HEK293 (cell line): Measurements from ENCODE around the gene CIRBP.

Source experiments
- CTCF ChIA-PET: fragments of 350-600 bp; formaldehyde crosslinking; extraction: SDS; loops from one replicate; lab custom pipeline; 2021; ENCODE audit warnings: antibody characterized with exemption; lab: Yijun Ruan, JAX
- POLR2A ChIA-PET: fragments of 300-600 bp; formaldehyde crosslinking; extraction: SDS; loops from one replicate; lab custom pipeline; 2020; ENCODE audit warnings: antibody characterized with exemption, inconsistent platforms; lab: Yijun Ruan, JAX
- H3K27ac ChIP-seq: fragments of 200-500 bp; sonication (Bioruptor generic); 2 replicates; pipeline ENCODE4 v1.5.1; 2014; ENCODE audit warnings: low read depth, low read length, control low read depth, inconsistent platforms; ENCODE audit errors: extremely low read depth
- H3K36me3 ChIP-seq, 2 experiments: fragments of 200-500 bp in 1 of 2; sonication (Bioruptor generic) in 1 of 2; 1 replicate in 1 of 2; 2 replicates in 1 of 2; pipeline ENCODE4 v1.5.1; 2014 to 2017; ENCODE audit warnings: inconsistent platforms in 2 of 2, low read length in 2 of 2; ENCODE audit not compliant: control insufficient read depth in 2 of 2, insufficient read depth in 1 of 2
- H3K4me1 ChIP-seq: fragments of 200-500 bp; sonication (Bioruptor generic); 2 replicates; pipeline ENCODE4 v1.5.1; 2014; ENCODE audit warnings: mild to moderate bottlenecking, low read length, inconsistent platforms; ENCODE audit not compliant: control insufficient read depth, insufficient read depth
- H3K4me3 ChIP-seq: 2 replicates; pipeline ENCODE4 v1.5.1; 2011; ENCODE audit warnings: low read depth, mild to moderate bottlenecking, control low read depth, low read length, moderate library complexity
- H3K9me3 ChIP-seq: fragments of 200-500 bp; sonication (Bioruptor generic); 2 replicates; pipeline ENCODE4 v1.5.1; 2014; ENCODE audit warnings: low read depth, low read length, inconsistent platforms; ENCODE audit not compliant: control insufficient read depth, insufficient read depth
- BCL11A ChIP-seq: fragments of 450-650 bp; formaldehyde crosslinking; IDR thresholded peaks from 2 replicates; pipeline ENCODE4 v1.5.1; 2016; ENCODE audit warnings: low read depth, missing biosample characterization, missing genetic modification characterization
- BCL11B ChIP-seq: fragments of 450-650 bp; formaldehyde crosslinking; IDR thresholded peaks from 2 replicates; pipeline ENCODE4 v1.5.1; 2016; ENCODE audit warnings: low read depth, missing biosample characterization, missing genetic modification characterization
- GLIS1 ChIP-seq: fragments of 450-650 bp; formaldehyde crosslinking; IDR thresholded peaks from 2 replicates; pipeline ENCODE4 v1.5.1; 2016; ENCODE audit warnings: missing biosample characterization, missing genetic modification characterization
- HOXC10 ChIP-seq: sonication (generic); formaldehyde crosslinking; IDR thresholded peaks from 2 replicates; pipeline ENCODE4 v1.8.1; 2023; ENCODE audit warnings: mild to moderate bottlenecking, missing genetic modification reagents
- IKZF3 ChIP-seq: fragments of 450-650 bp; IDR thresholded peaks from 2 replicates; pipeline ENCODE4 v1.5.0; 2018; ENCODE audit warnings: missing biosample characterization, mild to moderate bottlenecking, missing genetic modification characterization, moderate library complexity
- KLF16 ChIP-seq: fragments of 450-650 bp; formaldehyde crosslinking; IDR thresholded peaks from 2 replicates; pipeline ENCODE4 v1.5.1; 2017; ENCODE audit warnings: missing biosample characterization, missing genetic modification characterization
- SP2 ChIP-seq: fragments of 450-650 bp; formaldehyde crosslinking; IDR thresholded peaks from 2 replicates; pipeline ENCODE4 v1.5.1; 2016; ENCODE audit warnings: missing biosample characterization, missing genetic modification characterization
- ZBTB1 ChIP-seq: fragments of 450-650 bp; formaldehyde crosslinking; IDR thresholded peaks from 2 replicates; pipeline ENCODE4 v1.5.1; 2016; ENCODE audit warnings: missing biosample characterization, missing genetic modification characterization
- ZBTB8A ChIP-seq: fragments of 450-650 bp; formaldehyde crosslinking; IDR thresholded peaks from 2 replicates; pipeline ENCODE4 v1.5.1; 2016; ENCODE audit warnings: missing biosample characterization, missing genetic modification characterization
- ZEB2 ChIP-seq: fragments of 450-650 bp; formaldehyde crosslinking; IDR thresholded peaks from 2 replicates; pipeline ENCODE4 v1.5.1; 2016; ENCODE audit warnings: missing biosample characterization, missing genetic modification characterization
- ZNF174 ChIP-seq: fragments of 450-650 bp; formaldehyde crosslinking; IDR thresholded peaks from 2 replicates; pipeline ENCODE4 v1.5.0; 2017; ENCODE audit warnings: missing biosample characterization, mild to moderate bottlenecking, missing genetic modification characterization
- ZNF19 ChIP-seq: fragments of 450-650 bp; formaldehyde crosslinking; IDR thresholded peaks from 2 replicates; pipeline ENCODE4; 2016; ENCODE audit warnings: missing biosample characterization, missing genetic modification characterization, low read depth
- ZNF292 ChIP-seq: fragments of 450-650 bp; formaldehyde crosslinking; IDR thresholded peaks from 2 replicates; pipeline ENCODE4 v1.5.1; 2016; ENCODE audit warnings: low read depth, missing biosample characterization, missing genetic modification characterization, borderline replicate concordance
- ZNF335 ChIP-seq: fragments of 450-650 bp; formaldehyde crosslinking; conservative IDR thresholded peaks from 2 replicates; pipeline ENCODE4 v1.5.1; 2016; ENCODE audit warnings: missing biosample characterization, missing genetic modification characterization
- ZNF341 ChIP-seq: fragments of 450-650 bp; formaldehyde crosslinking; IDR thresholded peaks from 2 replicates; pipeline ENCODE4; 2016; ENCODE audit warnings: low read depth, missing biosample characterization, missing genetic modification characterization
- ZNF423 ChIP-seq: fragments of 450-650 bp; formaldehyde crosslinking; IDR thresholded peaks from 2 replicates; pipeline ENCODE4 v1.5.1; 2016; ENCODE audit warnings: missing biosample characterization, missing genetic modification characterization
- ZNF600 ChIP-seq: fragments of 450-650 bp; formaldehyde crosslinking; IDR thresholded peaks from 2 replicates; pipeline ENCODE4 v1.5.1; 2016; ENCODE audit warnings: missing biosample characterization, missing genetic modification characterization
- ZNF792 ChIP-seq: fragments of 450-650 bp; formaldehyde crosslinking; IDR thresholded peaks from 2 replicates; pipeline ENCODE4 v1.5.1; 2016; ENCODE audit warnings: missing biosample characterization, missing genetic modification characterization
- TF ChIP-seq, protein P1 (sequence below): fragments of 450-650 bp; formaldehyde crosslinking; IDR thresholded peaks from 2 replicates; pipeline ENCODE4 v1.5.1; 2016; ENCODE audit warnings: missing biosample characterization, missing genetic modification characterization
- TF ChIP-seq, protein P2 (sequence below): fragments of 450-650 bp; formaldehyde crosslinking; IDR thresholded peaks from 2 replicates; pipeline ENCODE4 v1.5.1; 2016; ENCODE audit warnings: missing biosample characterization, missing genetic modification characterization
- TF ChIP-seq, protein P3 (sequence below): fragments of 450-650 bp; formaldehyde crosslinking; IDR thresholded peaks from 2 replicates; pipeline ENCODE4 v1.5.1; 2017; ENCODE audit warnings: missing biosample characterization, missing genetic modification characterization
- TF ChIP-seq, protein P4 (sequence below): fragments of 450-650 bp; formaldehyde crosslinking; IDR thresholded peaks from 2 replicates; pipeline ENCODE4; 2016; ENCODE audit warnings: missing biosample characterization, missing genetic modification characterization
- TF ChIP-seq, protein P5 (sequence below): fragments of 450-650 bp; formaldehyde crosslinking; IDR thresholded peaks from 2 replicates; pipeline ENCODE4 v1.5.1; 2016; ENCODE audit warnings: missing biosample characterization, missing genetic modification characterization

CIRBP gene

DNA sequence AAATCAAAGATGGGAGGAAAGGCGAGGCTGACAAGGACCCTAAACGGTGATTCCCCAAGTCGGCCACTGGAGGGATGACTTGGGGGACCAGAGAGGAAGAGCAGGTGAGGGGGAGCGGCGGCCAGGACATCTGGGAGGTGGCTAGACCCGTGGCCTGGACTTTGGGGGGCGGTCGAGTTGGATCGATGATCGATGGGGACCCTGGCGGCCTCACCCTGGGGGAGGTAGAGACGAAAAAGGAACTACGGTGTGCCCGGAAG is 7.7 kb upstream of the CIRBP start:
- peak overlapping the region; percentile 55 for H3K4me3 ChIP-seq
- POLR2A ChIA-PET = interaction anchor here (0.5 to 10.8 kb wide), 6 partner anchors 5 to 1031 kb away, joined by 3 to 407 read pairs (median 10); partner anchors contain the start of gene CIRBP
- peak overlapping the region; percentile 68; the same call in 1 of the 2 replicates for H3K27ac ChIP-seq
- TF ChIP-seq, protein P1, sequence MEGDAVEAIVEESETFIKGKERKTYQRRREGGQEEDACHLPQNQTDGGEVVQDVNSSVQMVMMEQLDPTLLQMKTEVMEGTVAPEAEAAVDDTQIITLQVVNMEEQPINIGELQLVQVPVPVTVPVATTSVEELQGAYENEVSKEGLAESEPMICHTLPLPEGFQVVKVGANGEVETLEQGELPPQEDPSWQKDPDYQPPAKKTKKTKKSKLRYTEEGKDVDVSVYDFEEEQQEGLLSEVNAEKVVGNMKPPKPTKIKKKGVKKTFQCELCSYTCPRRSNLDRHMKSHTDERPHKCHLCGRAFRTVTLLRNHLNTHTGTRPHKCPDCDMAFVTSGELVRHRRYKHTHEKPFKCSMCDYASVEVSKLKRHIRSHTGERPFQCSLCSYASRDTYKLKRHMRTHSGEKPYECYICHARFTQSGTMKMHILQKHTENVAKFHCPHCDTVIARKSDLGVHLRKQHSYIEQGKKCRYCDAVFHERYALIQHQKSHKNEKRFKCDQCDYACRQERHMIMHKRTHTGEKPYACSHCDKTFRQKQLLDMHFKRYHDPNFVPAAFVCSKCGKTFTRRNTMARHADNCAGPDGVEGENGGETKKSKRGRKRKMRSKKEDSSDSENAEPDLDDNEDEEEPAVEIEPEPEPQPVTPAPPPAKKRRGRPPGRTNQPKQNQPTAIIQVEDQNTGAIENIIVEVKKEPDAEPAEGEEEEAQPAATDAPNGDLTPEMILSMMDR = peak; percentile 34; the same call in 1 of the 2 replicates
- TF ChIP-seq ZEB2 (tag by site-specific recombination) = peak; percentile 58; the same call in 1 of the 2 replicates
- no peak for TF ChIP-seq HOXC10
- peak; percentile 57 for TF ChIP-seq ZNF335 (tag by site-specific recombination)
- peaks cover 10 to 17% of the 10 kb centered on the region in 2 experiments for H3K36me3 ChIP-seq
- CTCF ChIA-PET = interaction anchor here (1.0 to 11.3 kb wide), 2 partner anchors 9 to 17 kb away, joined by 3 to 299 read pairs; no protein-coding TSS in a partner anchor
- H3K4me1 ChIP-seq = peaks cover 28% of the 10 kb centered on the region
- no peaks in the 10 kb centered on the region for H3K9me3 ChIP-seq

DNA sequence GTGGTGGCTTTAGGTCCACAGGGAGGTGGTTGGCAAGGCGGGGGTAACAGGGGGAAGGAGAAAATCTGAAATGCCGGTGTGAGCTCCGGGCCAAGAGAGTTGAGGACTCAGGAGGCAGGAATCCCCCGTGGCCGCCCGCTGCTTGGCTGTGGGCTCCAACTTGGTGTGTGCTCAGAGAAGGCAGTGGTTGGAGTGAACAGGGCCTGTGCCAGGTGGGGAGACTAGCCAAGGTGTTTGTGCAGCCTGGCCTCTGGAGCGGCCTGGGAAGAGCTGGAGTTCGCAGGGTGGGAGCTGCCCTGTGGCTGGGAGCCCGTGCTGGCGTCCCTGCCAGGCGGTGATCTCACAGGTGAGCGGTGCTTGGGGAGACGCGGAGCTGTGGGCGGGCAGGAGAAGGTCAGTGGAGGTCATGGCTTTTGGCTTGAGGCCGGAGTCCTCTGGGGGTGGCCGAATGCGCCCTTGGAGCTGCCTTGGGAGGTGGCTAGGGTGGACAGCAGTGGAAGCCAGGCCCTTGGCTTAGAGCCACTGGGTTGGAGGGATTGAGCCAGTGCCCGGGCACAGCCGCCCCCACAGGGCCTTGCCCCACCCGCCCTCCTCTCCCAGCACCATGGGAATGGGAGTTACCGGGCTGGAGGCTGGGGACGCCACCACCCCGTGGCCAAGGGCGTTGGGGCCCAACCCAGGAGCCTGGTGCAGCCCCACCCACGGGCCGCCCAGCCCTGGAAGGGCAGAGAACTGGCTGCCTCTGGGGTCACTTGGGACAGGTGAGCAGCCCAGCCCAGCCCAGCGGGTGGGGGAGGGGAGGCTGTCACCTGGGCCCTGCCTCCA is 7.1 kb upstream of the CIRBP start:
- Histone ChIP-seq H3K4me3 (peak overlapping the region; percentile 55), H3K27ac (peak overlapping the region; percentile 68; the same call in 1 of the 2 replicates), H3K9me3 (no peaks in the 10 kb centered on the region), H3K4me1 (peaks cover 27% of the 10 kb centered on the region), H3K36me3 (peaks cover 7 to 11% of the 10 kb centered on the region in 2 experiments)
- peak; percentile 10; the same call in 1 of the 2 replicates for TF ChIP-seq SP2 (tag by site-specific recombination)
- TF ChIP-seq ZNF174 (tag by site-specific recombination) = no peak
- no peak for TF ChIP-seq ZNF292 (tag by site-specific recombination)
- 0 out of 2 replicates have a peak, but pooled peaks have one; percentile 57 for TF ChIP-seq IKZF3
- TF ChIP-seq HOXC10 = no peak
- peak; percentile 35; the same call in 1 of the 2 replicates for TF ChIP-seq ZBTB8A (tag by site-specific recombination)
- peak; percentile 97 for TF ChIP-seq BCL11B (tag by site-specific recombination)
- TF ChIP-seq ZNF341 (tag by site-specific recombination) = peak; percentile 87
- no peak for TF ChIP-seq ZNF423
- TF ChIP-seq BCL11A (tag by site-specific recombination) = peak; percentile 95
- TF ChIP-seq GLIS1 (tag by site-specific recombination) = peak; percentile 12; the same call in 1 of the 2 replicates
- peak; percentile 59 for TF ChIP-seq ZNF600 (tag by site-specific recombination)
- no peak; the same call in 1 of the 2 replicates for TF ChIP-seq ZBTB1 (tag by site-specific recombination)
- ChIA-PET CTCF (interaction anchor here (1.0 to 11.3 kb wide), 2 partner anchors 9 to 17 kb away, joined by 3 to 299 read pairs; no protein-coding TSS in a partner anchor), POLR2A (interaction anchor here (0.5 to 10.8 kb wide), 6 partner anchors 4 to 1030 kb away, joined by 3 to 407 read pairs (median 10); partner anchors contain the start of gene CIRBP)

DNA sequence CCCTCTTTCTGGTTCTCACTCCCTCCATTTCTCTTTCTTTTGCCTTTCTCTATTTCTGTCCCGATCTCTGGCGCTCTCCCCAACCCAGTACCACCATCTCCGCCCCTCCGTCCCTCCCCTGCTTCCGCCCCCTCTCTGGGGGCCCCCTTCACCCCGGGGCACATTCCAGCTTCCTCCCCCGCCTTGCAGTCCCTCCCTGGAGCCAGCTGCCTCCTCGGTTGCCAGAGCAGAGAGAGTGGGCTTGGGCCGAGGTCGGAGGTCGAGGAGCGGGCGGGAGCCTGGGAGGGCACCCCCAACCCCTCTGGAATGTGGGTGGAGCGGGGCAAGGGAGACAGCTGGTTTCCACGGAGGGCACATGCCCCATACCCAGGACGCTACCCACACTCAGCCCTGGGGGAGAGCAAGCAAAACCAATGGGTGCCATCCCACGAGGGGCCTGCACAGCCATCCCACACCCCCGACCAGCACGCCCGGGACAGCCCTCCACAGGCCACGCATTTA is 6.5 kb upstream of the CIRBP start:
- Histone ChIP-seq H3K9me3 (no peaks in the 10 kb centered on the region), H3K4me3 (peak overlapping the region; percentile 6; the same call in 1 of the 2 replicates), H3K4me1 (peaks cover 27% of the 10 kb centered on the region), H3K36me3 (peaks cover 2 to 5% of the 10 kb centered on the region in 2 experiments), H3K27ac (no peak overlapping the region)
- POLR2A ChIA-PET = interaction anchor here (0.6 to 7.7 kb wide), 4 partner anchors 6 to 1799 kb away, joined by 4 to 407 read pairs (median 22); no protein-coding TSS in a partner anchor
- CTCF ChIA-PET = interaction anchor here (11.3 kb wide), 1 partner anchor 18 kb away, joined by 299 read pairs; no protein-coding TSS in a partner anchor
- TF ChIP-seq, protein P2, sequence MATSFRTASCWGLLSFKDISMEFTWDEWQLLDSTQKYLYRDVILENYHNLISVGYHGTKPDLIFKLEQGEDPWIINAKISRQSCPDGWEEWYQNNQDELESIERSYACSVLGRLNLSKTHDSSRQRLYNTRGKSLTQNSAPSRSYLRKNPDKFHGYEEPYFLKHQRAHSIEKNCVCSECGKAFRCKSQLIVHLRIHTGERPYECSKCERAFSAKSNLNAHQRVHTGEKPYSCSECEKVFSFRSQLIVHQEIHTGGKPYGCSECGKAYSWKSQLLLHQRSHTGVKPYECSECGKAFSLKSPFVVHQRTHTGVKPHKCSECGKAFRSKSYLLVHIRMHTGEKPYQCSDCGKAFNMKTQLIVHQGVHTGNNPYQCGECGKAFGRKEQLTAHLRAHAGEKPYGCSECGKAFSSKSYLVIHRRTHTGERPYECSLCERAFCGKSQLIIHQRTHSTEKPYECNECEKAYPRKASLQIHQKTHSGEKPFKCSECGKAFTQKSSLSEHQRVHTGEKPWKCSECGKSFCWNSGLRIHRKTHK = no peak
- TF ChIP-seq ZNF19 (tag by site-specific recombination) (no peak), ZNF792 (no peak), KLF16 (tag by site-specific recombination) (no peak)
- TF ChIP-seq, protein P3, sequence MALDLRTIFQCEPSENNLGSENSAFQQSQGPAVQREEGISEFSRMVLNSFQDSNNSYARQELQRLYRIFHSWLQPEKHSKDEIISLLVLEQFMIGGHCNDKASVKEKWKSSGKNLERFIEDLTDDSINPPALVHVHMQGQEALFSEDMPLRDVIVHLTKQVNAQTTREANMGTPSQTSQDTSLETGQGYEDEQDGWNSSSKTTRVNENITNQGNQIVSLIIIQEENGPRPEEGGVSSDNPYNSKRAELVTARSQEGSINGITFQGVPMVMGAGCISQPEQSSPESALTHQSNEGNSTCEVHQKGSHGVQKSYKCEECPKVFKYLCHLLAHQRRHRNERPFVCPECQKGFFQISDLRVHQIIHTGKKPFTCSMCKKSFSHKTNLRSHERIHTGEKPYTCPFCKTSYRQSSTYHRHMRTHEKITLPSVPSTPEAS (tag by site-specific recombination) = no peak
- TF ChIP-seq, protein P4, sequence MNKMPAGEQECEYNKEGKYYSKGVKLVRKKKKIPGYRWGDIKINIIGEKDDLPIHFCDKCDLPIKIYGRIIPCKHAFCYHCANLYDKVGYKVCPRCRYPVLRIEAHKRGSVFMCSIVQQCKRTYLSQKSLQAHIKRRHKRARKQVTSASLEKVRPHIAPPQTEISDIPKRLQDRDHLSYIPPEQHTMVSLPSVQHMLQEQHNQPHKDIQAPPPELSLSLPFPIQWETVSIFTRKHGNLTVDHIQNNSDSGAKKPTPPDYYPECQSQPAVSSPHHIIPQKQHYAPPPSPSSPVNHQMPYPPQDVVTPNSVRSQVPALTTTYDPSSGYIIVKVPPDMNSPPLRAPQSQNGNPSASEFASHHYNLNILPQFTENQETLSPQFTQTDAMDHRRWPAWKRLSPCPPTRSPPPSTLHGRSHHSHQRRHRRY = no peak
- TF ChIP-seq, protein P5, sequence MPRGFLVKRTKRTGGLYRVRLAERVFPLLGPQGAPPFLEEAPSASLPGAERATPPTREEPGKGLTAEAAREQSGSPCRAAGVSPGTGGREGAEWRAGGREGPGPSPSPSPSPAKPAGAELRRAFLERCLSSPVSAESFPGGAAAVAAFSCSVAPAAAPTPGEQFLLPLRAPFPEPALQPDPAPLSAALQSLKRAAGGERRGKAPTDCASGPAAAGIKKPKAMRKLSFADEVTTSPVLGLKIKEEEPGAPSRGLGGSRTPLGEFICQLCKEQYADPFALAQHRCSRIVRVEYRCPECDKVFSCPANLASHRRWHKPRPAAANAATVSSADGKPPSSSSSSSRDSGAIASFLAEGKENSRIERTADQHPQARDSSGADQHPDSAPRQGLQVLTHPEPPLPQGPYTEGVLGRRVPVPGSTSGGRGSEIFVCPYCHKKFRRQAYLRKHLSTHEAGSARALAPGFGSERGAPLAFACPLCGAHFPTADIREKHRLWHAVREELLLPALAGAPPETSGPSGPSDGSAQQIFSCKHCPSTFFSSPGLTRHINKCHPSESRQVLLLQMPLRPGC (tag by site-specific recombination) = no peak
